Measurements from ENCODE around the gene KCNG3. TPM values are rescaled to one million over a fixed set of nuclear protein-coding genes. Genes with fewer than 3 reads are reported as not detected.

The KCNG3 gene
- total and polyA plus RNA-seq, 2 of the 13 experiments (the other 11 are each of a cell fraction or from before 2014, with no cell fraction given): 2.8 to 4.8 TPM

- TF ChIP-seq ZNF18 (CRISPR knock-in tag; IDR thresholded peaks at IDR 0.05; ENCODE audit: insufficient replicate concordance): no peak
- TF ChIP-seq ZNF121 (CRISPR knock-in tag; IDR thresholded peaks at IDR 0.05): no peak
- TF ChIP-seq HNRNPL (IDR thresholded peaks at IDR 0.05; ENCODE audit: low read depth, low read length): no peak
- TF ChIP-seq, protein P1, sequence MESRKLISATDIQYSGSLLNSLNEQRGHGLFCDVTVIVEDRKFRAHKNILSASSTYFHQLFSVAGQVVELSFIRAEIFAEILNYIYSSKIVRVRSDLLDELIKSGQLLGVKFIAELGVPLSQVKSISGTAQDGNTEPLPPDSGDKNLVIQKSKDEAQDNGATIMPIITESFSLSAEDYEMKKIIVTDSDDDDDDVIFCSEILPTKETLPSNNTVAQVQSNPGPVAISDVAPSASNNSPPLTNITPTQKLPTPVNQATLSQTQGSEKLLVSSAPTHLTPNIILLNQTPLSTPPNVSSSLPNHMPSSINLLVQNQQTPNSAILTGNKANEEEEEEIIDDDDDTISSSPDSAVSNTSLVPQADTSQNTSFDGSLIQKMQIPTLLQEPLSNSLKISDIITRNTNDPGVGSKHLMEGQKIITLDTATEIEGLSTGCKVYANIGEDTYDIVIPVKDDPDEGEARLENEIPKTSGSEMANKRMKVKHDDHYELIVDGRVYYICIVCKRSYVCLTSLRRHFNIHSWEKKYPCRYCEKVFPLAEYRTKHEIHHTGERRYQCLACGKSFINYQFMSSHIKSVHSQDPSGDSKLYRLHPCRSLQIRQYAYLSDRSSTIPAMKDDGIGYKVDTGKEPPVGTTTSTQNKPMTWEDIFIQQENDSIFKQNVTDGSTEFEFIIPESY (CRISPR knock-in tag; IDR thresholded peaks at IDR 0.05): peak; percentile 94
- TF ChIP-seq, protein P2, sequence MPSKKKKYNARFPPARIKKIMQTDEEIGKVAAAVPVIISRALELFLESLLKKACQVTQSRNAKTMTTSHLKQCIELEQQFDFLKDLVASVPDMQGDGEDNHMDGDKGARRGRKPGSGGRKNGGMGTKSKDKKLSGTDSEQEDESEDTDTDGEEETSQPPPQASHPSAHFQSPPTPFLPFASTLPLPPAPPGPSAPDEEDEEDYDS (CRISPR knock-in tag; IDR thresholded peaks at IDR 0.05): no peak
- no peak for TF ChIP-seq ZNF274 (CRISPR knock-in tag; IDR thresholded peaks at IDR 0.05)
- TF ChIP-seq ZBTB1 (CRISPR knock-in tag; IDR thresholded peaks at IDR 0.05; ENCODE audit: borderline replicate concordance): 0 out of 2 replicates have a peak, but pooled peaks have one; percentile 73
- no peak for TF ChIP-seq ZNF317 (CRISPR knock-in tag; IDR thresholded peaks at IDR 0.05)
- peak; percentile 81 for TF ChIP-seq PRPF4 (IDR thresholded peaks at IDR 0.05; ENCODE audit: low read depth, low read length, poor library complexity, severe bottlenecking)
- no peak for TF ChIP-seq FUBP1 (CRISPR knock-in tag; IDR thresholded peaks at IDR 0.05; ENCODE audit: borderline replicate concordance)
- TF ChIP-seq FOXJ3 (CRISPR knock-in tag; IDR thresholded peaks at IDR 0.05; ENCODE audit: borderline replicate concordance): no peak
- no peak for TF ChIP-seq ZNF431 (CRISPR knock-in tag; IDR thresholded peaks at IDR 0.05; ENCODE audit: borderline replicate concordance, low read depth)
- 0 out of 2 replicates have a peak, but pooled peaks have one; percentile 39 for TF ChIP-seq ZNF746 (CRISPR knock-in tag; IDR thresholded peaks at IDR 0.05)
- peak; percentile 72; the same call in 1 of the 2 replicates for TF ChIP-seq CBFB (CRISPR knock-in tag; IDR thresholded peaks at IDR 0.05)
- TF ChIP-seq ZNF816 (CRISPR knock-in tag; IDR thresholded peaks at IDR 0.05; ENCODE audit: borderline replicate concordance): no peak
- no peak; the same call in 1 of the 2 replicates for TF ChIP-seq TGIF2 (CRISPR knock-in tag; IDR thresholded peaks at IDR 0.05)
- TF ChIP-seq, protein P3, sequence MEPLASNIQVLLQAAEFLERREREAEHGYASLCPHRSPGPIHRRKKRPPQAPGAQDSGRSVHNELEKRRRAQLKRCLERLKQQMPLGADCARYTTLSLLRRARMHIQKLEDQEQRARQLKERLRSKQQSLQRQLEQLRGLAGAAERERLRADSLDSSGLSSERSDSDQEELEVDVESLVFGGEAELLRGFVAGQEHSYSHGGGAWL (CRISPR knock-in tag; IDR thresholded peaks at IDR 0.05): peak; percentile 75
- TF ChIP-seq JARID2 (CRISPR knock-in tag; IDR thresholded peaks at IDR 0.05; ENCODE audit: insufficient replicate concordance): no peak
- no peak for TF ChIP-seq NFYB (CRISPR knock-in tag; IDR thresholded peaks at IDR 0.05)
- 0 out of 2 replicates have a peak, but pooled peaks have one; percentile 25 for TF ChIP-seq ZSCAN31 (CRISPR knock-in tag; IDR thresholded peaks at IDR 0.05; ENCODE audit: low read depth)
Measured at GRCh38 chr2:42492691-42493467, 903 bp downstream of the KCNG3 start (continued).
